Measurements from ENCODE around the gene ADAMTS2. TPM values are rescaled to one million over a fixed set of nuclear protein-coding genes. Genes with fewer than 3 reads are reported as not detected.

The ADAMTS2 gene
- total RNA-seq, 1 donor from 2014 or later, result 18.8 TPM

- TF ChIP-seq, protein P1, sequence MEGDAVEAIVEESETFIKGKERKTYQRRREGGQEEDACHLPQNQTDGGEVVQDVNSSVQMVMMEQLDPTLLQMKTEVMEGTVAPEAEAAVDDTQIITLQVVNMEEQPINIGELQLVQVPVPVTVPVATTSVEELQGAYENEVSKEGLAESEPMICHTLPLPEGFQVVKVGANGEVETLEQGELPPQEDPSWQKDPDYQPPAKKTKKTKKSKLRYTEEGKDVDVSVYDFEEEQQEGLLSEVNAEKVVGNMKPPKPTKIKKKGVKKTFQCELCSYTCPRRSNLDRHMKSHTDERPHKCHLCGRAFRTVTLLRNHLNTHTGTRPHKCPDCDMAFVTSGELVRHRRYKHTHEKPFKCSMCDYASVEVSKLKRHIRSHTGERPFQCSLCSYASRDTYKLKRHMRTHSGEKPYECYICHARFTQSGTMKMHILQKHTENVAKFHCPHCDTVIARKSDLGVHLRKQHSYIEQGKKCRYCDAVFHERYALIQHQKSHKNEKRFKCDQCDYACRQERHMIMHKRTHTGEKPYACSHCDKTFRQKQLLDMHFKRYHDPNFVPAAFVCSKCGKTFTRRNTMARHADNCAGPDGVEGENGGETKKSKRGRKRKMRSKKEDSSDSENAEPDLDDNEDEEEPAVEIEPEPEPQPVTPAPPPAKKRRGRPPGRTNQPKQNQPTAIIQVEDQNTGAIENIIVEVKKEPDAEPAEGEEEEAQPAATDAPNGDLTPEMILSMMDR (IDR thresholded peaks at IDR 0.05; ENCODE audit: insufficient read depth, low read depth, low read length), result no peak
- no peak for TF ChIP-seq EZH2 (IDR thresholded peaks at IDR 0.05; ENCODE audit: insufficient read depth, low read length)
- Histone ChIP-seq H2AFZ (ENCODE audit: low read depth, low read length) (no peak overlapping the region), H3K27ac (ENCODE audit: low read depth, low read length) (no peak overlapping the region), H3K79me2 (ENCODE audit: insufficient read depth, low read length) (no peaks in the 10 kb centered on the region), H3K9me3 (ENCODE audit: insufficient read depth, low read depth, low read length) (no peaks in the 10 kb centered on the region), H3K4me2 (ENCODE audit: low read length) (no peak overlapping the region), H4K20me1 (ENCODE audit: insufficient read depth, low read length) (no peaks in the 10 kb centered on the region), H3K27me3 (ENCODE audit: insufficient read depth, low read length) (no peaks in the 10 kb centered on the region), H3K4me3 (ENCODE audit: insufficient read depth, low read depth, low read length) (no peak overlapping the region), H3K4me1 (ENCODE audit: insufficient read depth, low read length) (peaks cover 5% of the 10 kb centered on the region), H3K36me3 (ENCODE audit: insufficient read depth, low read length) (no peaks in the 10 kb centered on the region), H3K9ac (ENCODE audit: low read length) (no peak overlapping the region)
- FAIRE-seq (no peak), DNase-seq (ENCODE audit: low read depth) (no peak)
- H3K4me3 Mint-ChIP-seq (ENCODE audit: unreplicated experiment), result no peak overlapping the region
- H3K4me1 Mint-ChIP-seq (ENCODE audit: low read depth, unreplicated experiment), result peaks cover 11% of the 10 kb centered on the region
- peaks cover 31% of the 10 kb centered on the region for H3K27me3 Mint-ChIP-seq (ENCODE audit: low read depth, unreplicated experiment)
- H3K27ac Mint-ChIP-seq (ENCODE audit: unreplicated experiment), result no peak overlapping the region
- H3K36me3 Mint-ChIP-seq (ENCODE audit: low read depth, unreplicated experiment), result peaks cover 3% of the 10 kb centered on the region
- no peaks in the 10 kb centered on the region for H3K9me3 Mint-ChIP-seq (ENCODE audit: unreplicated experiment)
Measured at GRCh38 chr5:179322071-179323025, 22.9 kb downstream of the ADAMTS2 start.

DNA sequence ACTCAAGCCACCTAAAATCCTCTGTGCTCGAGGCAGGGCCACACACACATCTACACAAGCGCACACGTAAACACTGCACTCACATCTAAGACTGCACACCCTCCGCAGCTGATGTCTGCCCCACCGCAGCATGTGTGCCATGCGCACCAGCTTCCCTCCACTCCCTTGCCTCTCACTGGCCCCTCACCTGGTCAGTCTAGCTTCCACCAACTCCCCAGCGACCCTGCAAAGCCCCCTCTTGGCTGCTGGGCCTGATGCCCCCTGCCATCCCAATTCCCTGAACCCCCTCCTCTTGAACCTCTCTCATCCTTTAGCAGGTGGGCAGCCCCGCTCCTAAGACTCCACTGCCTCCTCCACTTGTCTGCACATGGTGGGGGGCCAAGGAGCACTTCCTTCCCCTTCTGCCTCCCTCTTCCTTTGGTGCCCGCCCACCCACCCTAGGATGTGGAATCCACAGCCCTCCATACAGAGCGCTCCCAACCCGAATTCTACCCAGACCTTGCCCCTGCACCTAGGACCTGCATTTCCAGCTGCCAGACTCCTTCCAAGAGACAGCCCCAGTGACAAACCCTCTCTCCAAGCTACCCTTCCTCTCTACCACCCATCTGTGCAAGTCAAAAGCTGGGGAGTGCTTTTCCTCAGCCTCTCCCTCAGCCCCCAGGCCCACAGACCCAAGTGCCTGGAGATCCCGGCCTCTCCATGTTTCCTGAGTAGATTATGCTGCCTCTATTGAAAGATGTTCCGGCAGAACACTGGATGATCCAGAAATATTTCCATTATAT is 23.9 kb downstream of the ADAMTS2 start:
- Mint-ChIP-seq H3K4me1 (ENCODE audit: low read depth, unreplicated experiment) (peaks cover 11% of the 10 kb centered on the region), H3K27me3 (ENCODE audit: low read depth, unreplicated experiment) (peaks cover 23% of the 10 kb centered on the region), H3K36me3 (ENCODE audit: low read depth, unreplicated experiment) (peaks cover 3% of the 10 kb centered on the region), H3K27ac (ENCODE audit: unreplicated experiment) (no peak overlapping the region), H3K9me3 (ENCODE audit: unreplicated experiment) (no peaks in the 10 kb centered on the region), H3K4me3 (ENCODE audit: unreplicated experiment) (no peak overlapping the region)
- Histone ChIP-seq H3K9ac (ENCODE audit: low read length) (no peak overlapping the region), H3K4me1 (ENCODE audit: insufficient read depth, low read length) (peaks cover 5% of the 10 kb centered on the region), H3K79me2 (ENCODE audit: insufficient read depth, low read length) (no peaks in the 10 kb centered on the region), H3K27me3 (ENCODE audit: insufficient read depth, low read length) (no peaks in the 10 kb centered on the region), H4K20me1 (ENCODE audit: insufficient read depth, low read length) (no peaks in the 10 kb centered on the region), H3K36me3 (ENCODE audit: insufficient read depth, low read length) (no peaks in the 10 kb centered on the region), H3K4me3 (ENCODE audit: insufficient read depth, low read depth, low read length) (no peak overlapping the region), H3K27ac (ENCODE audit: low read depth, low read length) (no peak overlapping the region), H2AFZ (ENCODE audit: low read depth, low read length) (no peak overlapping the region), H3K4me2 (ENCODE audit: low read length) (no peak overlapping the region), H3K9me3 (ENCODE audit: insufficient read depth, low read depth, low read length) (no peaks in the 10 kb centered on the region)
- FAIRE-seq (no peak), DNase-seq (ENCODE audit: low read depth) (no peak)
- TF ChIP-seq, protein P1 (IDR thresholded peaks at IDR 0.05; ENCODE audit: insufficient read depth, low read depth, low read length), result no peak
- no peak for TF ChIP-seq EZH2 (IDR thresholded peaks at IDR 0.05; ENCODE audit: insufficient read depth, low read length)

All from astrocyte (in vitro differentiated cells and primary cell).